ENCODE measurements around the gene TTC23.

TTC23 gene

DNA sequence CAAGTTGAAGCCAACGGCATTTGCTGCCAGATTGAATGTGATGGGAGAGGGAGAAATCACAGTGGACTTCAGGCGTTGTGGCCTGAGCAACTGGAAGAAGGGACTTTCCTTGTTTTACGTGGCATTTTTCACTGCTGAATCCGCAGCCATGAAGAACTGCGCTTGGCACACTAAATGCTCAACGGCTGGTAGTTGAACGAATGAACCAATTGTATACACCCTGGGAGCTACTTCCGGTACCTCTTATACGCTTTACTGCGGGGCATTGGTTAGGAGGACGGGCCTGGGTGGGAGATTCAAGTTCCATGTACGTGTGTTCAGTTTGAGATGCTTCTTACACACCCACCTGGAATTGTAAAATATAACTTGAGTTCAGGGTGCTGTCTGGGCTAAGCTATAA lies 139.3 kb downstream of the TTC23 start:
- DNase-seq (ENCODE audit: low read depth): no peak
- H3K4me3 ChIP-seq (ENCODE audit: low read length): no peak overlapping the region
- TF ChIP-seq, protein P1, sequence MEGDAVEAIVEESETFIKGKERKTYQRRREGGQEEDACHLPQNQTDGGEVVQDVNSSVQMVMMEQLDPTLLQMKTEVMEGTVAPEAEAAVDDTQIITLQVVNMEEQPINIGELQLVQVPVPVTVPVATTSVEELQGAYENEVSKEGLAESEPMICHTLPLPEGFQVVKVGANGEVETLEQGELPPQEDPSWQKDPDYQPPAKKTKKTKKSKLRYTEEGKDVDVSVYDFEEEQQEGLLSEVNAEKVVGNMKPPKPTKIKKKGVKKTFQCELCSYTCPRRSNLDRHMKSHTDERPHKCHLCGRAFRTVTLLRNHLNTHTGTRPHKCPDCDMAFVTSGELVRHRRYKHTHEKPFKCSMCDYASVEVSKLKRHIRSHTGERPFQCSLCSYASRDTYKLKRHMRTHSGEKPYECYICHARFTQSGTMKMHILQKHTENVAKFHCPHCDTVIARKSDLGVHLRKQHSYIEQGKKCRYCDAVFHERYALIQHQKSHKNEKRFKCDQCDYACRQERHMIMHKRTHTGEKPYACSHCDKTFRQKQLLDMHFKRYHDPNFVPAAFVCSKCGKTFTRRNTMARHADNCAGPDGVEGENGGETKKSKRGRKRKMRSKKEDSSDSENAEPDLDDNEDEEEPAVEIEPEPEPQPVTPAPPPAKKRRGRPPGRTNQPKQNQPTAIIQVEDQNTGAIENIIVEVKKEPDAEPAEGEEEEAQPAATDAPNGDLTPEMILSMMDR (conservative IDR thresholded peaks at IDR 0.05; ENCODE audit: low read depth, low read length): no peak

DNA sequence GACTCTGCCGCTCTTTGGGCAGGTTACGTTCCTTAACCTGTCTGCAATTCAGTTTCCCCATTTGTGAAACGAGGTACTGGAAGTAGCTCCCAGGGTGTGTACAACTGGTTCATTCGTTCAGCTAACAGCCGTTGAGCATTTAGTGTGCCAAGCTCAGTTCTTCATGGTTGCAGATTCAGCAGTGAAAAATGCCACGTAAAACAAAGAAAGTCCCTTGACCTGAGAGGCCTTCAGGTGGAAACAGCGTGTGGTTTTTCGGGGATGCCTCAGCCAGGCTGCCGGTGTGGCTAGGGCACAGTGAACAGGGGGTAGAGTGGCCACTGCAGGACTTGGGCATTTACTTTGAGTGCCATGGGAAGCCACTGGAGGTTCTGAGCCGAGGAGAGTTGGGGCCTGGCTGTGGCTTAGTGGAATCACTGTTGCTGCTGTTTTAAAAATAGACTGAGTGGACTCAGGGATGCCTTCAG lies 139.8 kb downstream of the TTC23 start:
- TF ChIP-seq, protein P1 (conservative IDR thresholded peaks at IDR 0.05; ENCODE audit: low read depth, low read length): no peak
- DNase-seq (ENCODE audit: low read depth): no peak
- H3K4me3 ChIP-seq (ENCODE audit: low read length): no peak overlapping the region

DNA sequence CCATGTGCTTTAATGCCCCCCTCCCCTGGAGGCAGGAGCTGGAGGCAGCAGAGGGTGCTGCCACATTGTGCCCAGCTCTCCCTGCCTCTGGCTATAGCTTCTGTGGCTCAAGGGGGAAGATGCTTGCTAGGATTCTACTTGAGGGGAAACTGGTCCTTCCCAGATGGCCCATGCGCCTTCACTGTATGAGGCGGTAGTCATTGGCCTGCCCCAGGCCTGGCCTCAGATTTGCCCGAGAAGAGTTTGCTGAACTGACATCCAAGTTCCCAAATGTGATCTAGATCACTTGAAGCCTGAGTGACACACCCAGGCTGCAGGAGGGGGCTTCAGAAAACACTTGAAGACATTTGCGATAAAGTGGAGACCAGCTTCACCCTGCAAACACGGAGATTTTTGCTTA lies 140.4 kb downstream of the TTC23 start:
- TF ChIP-seq, protein P1 (conservative IDR thresholded peaks at IDR 0.05; ENCODE audit: low read depth, low read length): no peak
- H3K4me3 ChIP-seq (ENCODE audit: low read length): no peak overlapping the region
- DNase-seq (ENCODE audit: low read depth): no peak

DNA sequence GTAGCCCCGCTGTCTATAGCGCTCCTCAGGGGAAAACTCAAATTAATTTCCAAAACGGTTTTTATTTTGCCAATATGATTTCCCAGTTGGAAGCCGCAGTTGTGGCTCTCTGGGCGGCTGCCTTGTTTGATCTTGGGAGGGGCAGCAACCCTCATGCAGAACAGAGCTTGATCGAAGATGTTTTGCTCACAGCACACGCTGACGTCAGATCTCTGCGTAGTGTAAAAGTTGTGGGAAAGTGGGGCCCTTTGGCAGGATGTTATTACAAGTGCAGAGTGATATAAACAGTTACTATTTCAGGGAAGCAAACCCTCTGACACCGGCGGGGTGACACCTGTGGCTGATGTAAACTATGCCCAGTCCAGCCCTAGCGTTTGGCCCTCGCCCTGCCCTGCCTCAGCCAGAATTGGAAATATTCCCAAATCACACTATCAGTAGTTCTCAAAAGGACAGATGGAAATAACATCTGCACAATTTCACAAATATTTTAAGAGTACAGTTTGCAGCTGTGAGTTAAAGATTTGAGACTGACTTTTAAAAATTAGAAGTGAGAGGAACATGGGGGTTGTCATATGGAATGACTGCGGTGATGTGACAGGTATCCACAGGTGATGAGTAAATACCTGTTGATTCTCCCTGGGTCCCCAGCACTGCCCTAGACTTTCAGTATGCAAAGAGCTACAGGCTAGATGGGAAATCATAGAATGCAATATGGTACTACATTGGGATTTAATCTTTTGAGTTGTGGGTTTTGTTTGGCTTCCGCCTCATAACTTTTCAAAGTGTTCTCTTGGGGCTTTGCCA lies 142.8 kb downstream of the TTC23 start:
- DNase-seq (ENCODE audit: low read depth): no peak

DNA sequence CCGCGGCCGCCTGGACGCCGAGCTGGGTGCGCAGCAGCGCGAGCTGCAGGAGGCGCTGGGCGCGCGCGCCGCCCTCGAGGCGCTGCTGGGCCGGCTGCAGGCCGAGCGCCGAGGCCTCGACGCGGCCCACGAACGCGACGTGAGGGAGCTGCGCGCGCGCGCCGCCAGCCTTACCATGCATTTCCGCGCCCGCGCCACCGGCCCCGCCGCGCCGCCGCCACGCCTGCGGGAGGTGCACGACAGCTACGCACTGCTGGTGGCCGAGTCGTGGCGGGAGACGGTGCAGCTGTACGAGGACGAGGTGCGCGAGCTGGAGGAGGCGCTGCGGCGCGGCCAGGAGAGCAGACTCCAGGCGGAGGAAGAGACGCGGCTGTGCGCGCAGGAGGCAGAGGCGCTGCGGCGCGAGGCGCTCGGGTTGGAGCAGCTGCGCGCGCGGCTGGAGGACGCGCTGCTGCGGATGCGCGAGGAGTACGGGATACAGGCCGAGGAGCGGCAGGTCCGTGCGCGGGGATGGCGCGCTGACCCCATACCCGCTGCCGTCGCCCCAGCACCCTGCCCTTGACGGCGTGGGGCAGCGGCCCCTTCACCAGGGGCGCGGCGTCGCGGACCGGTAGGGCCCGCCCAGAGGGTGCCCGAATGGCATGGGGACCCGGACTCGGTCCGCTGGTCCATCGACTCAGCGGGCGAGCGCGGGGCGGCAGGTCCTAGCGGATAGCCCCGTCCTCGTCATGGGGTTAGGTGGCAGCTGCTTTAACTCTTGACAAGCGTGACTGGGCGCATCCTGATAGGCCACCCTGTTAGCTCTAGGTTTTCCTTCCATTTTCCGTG lies 143.7 kb downstream of the TTC23 start:
- no peak for DNase-seq (ENCODE audit: low read depth)
- peak overlapping the region; percentile 46 for H3K4me3 ChIP-seq (ENCODE audit: low read length)
- TF ChIP-seq, protein P1 (conservative IDR thresholded peaks at IDR 0.05; ENCODE audit: low read depth, low read length): no peak

More for the DNA sequence above, 142.8 kb downstream of the TTC23 start:
- TF ChIP-seq, protein P1 (conservative IDR thresholded peaks at IDR 0.05; ENCODE audit: low read depth, low read length): no peak
- peak overlapping the region; percentile 42 for H3K4me3 ChIP-seq (ENCODE audit: low read length)

DNA sequence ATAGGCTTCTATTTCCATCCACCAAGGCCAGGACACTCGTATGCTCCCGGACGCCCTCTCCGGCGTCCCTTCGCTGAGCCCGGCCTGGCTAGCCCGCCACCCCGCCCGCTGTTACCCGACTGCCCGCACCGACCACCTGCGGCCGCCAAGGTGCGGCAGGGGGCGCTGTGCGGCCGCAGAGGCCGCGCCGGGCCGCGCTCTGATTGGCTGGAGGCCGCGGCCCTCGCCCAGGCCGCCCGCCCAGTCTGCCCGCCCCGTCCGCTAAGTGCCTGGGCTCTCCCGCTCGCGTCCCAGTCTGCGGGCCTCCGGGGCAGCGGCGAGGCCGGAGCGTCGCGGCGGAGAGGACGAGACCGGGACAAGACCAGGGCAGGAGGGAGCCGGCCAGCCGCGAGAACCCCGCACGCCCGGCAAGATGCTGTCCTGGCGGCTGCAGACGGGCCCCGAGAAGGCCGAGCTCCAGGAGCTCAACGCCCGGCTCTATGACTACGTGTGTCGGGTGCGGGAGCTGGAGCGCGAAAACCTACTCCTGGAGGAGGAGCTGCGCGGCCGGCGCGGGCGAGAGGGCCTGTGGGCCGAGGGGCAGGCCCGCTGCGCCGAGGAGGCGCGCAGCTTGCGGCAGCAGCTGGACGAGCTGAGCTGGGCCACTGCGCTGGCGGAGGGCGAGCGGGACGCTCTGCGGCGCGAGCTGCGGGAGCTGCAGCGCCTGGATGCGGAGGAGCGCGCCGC lies 144.4 kb downstream of the TTC23 start, which contains the start of gene SYNM:
Gene SYNM (plus strand): TSS at position 293 of the 726 bp plus-strand sequence. CDS start 120 bp downstream, at position 413.
- H3K4me3 ChIP-seq (ENCODE audit: low read length): peak within 1 kb of the TSS; percentile 46
- DNase-seq (ENCODE audit: low read depth): no peak
- TF ChIP-seq, protein P1 (conservative IDR thresholded peaks at IDR 0.05; ENCODE audit: low read depth, low read length): peak; percentile 58
